Lung microvascular endothelial cell (primary cell): ENCODE measurements around the gene ATP6AP1. TPM values are rescaled to one million over a fixed set of nuclear protein-coding genes. Genes with fewer than 3 reads are reported as not detected.

ENCODE experiments used
- DNase-seq, 2 donors: peaks; one replicate each; pipeline versions ENCODE4 v3.0.0 to v3.0.0-alpha.2; 2010; ENCODE audit warnings: low read depth in 2 of 2
- total RNA-seq: library from RNA; depleted of rRNA; stranded (reverse); fragments of >200 nt; gene quantifications from 2 replicates; pipeline ENCODE4 v1.2.1, GENCODE V29; 2014

ATP6AP1 gene
- total RNA-seq, 1 donor from 2014 or later: 64.3 TPM

GRCh38 chrX:154444755-154445246 is 16.3 kb downstream of the ATP6AP1 start:
- no peak for DNase-seq

DNA sequence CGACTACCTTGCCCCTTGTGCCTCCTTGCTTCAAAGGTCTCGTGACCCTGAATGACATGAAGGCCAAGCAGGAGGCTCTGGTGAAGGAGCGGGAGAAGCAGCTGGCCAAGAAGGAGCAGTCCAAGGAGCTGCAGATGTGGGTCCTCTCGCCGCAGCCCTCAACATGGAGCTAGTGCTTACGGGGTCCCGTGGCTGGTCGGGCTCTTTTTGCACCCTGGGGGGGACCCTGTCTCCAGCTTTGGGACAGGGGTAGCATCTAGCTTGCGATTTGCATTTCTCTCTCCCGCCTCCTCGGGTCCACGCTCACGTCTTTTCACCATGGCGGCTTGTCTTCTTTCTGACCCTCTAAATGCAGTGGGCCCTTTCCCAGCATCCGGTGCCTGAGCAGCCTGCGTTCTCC is 17.3 kb downstream of the ATP6AP1 start:
- no peak for DNase-seq

- no peak for DNase-seq
Measured at GRCh38 chrX:154446430-154446829, 18.0 kb downstream of the ATP6AP1 start.

DNA sequence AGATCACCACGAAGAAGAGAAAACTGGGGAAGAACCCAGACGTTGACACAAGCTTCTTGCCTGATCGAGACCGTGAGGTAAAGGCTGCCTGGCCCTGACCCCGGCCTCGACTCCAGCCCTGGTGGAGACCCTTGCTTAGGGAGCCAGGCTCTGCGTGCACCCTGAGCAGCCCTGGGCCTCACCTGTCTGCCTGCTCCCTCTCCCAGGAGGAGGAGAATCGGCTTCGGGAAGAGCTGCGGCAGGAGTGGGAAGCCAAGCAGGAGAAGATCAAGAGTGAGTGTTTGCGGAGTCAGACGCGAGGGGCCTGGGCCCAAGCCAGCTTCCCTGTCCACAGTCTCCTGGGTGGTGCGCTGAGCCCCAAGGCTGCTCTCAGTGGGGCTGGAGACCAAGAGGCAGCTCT is 20.0 kb downstream of the ATP6AP1 start:
- no peak for DNase-seq

DNA sequence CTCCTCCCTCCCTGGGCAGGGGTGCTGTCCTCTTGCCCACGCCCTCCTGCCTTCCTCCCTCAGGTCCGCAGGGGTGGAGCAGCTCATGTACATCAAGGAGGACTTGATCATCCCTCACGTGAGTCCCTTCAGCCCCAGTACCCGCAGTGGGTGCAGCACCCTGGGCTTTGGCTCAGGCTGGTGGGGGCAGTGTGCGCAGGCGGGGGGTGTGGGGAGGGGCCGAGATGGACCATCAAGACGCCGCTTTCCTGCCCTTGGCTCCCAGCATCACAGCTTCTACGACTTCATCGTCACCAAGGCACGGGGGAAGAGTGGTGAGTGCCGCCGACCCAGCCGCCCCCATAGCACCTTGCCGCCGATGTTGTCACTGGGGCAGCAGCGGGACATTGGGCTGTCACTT is 21.1 kb downstream of the ATP6AP1 start:
- DNase-seq: no peak

GRCh38 chrX:154450312-154450711 is 21.8 kb downstream of the ATP6AP1 start:
- DNase-seq: no peak

GRCh38 chrX:154452823-154453222 is 24.3 kb downstream of the ATP6AP1 start:
- no peak for DNase-seq

DNA sequence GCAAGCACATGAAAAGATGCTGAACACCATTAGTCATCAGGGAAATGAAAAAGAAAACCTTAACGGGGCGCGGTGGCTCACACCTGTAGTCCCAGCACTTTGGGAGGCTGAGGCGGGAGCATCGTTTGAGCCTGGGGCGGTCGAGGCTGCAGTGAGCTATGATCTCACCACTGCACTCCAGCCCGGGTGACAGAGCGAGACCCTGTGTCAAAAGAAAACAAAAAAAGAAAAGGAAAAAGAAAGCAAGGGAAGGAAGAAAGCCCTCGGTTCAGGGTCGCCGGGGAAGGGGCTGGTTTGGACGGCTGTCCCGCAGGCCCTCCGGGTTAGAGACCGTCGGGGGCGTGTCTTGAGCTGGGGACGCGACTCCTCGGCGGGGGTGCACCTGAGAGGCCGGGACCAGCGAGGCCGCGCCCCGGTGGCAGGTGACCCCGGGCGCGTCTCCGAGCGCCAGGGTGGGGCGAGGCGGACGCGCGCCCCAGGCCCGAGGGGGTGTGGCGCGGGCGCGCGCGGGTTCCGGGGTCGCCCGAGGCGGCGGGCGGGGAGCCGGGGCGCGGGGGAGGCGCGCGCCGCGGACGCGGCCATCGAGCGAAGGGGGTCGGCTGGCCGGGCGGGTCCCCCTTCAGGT is 29.1 kb downstream of the ATP6AP1 start:
- DNase-seq: no peak

- DNase-seq: peak; percentile 26 to 51
Measured at GRCh38 chrX:154458116-154458953, 29.9 kb downstream of the ATP6AP1 start, which contains the start of gene PLXNA3. Gene PLXNA3, plus strand, starts transcription at chrX:154458281. Its CDS starts 1,903 bp downstream, at chrX:154460184.

DNA sequence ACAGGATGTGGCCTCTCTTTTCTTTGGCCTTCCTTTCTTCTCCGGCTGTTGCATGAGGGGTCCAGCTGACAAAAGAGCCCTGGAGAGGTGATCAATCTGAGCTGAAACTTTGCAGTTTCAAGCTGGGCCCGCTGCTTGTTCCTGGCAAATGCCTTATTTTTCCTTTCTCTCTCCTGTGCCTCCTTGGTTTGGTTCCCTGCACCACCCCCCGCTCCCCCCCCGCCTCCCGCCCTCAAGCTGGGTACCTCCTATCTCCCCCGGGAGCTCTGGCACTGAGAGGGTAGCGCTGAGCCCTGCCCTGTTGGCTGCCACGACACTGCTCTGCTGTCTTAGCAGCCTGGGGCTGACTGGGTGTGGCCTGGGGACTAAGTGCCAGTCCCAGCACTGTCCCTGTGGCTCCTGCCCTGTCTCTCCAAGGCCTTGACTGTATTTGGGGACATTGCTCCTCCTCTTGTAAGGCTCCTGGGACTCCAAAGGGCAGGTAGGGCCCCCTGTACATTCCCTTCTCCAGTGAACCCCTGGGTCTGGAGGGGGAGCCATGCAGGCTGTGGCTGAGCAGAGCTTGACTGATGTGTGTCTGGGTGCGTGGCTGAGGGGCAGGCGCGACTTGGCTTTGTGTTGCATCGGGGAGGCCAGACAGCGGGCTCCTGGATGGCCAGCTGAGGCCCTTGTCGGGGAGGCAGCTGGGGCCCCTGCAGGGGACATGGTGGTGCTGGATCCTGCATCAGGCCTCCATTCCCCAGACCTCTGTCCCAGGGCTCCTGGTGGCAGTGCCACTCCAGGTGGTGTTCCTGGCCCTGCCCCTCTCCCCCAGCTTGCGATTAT is 30.7 kb downstream of the ATP6AP1 start:
- no peak for DNase-seq

GRCh38 chrX:154459832-154460231 is 31.4 kb downstream of the ATP6AP1 start:
- no peak for DNase-seq

- no peak for DNase-seq
Measured at GRCh38 chrX:154460326-154460725, 31.8 kb downstream of the ATP6AP1 start.

DNA sequence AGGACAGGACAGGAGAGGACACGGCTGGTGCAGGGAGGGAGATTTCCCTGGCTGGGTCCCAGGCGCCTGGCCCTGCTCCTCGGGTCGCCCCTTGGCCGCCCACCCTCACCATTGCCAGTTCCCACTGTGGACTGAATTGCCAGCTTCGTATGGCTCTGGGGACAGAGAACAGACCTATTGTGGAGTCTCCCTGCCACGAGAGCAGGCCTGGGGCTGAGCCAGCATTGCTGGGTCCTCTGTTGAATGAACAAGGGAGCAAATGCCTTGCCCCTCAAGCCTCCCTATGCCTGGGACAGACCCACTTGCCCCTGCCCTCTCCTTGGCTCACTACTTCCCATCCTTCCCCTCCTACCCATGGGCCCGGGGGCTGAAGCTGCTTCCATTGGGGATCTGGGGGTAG is 33.9 kb downstream of the ATP6AP1 start:
- DNase-seq: no peak

- no peak for DNase-seq
Measured at GRCh38 chrX:154463611-154464220, 35.2 kb downstream of the ATP6AP1 start.

GRCh38 chrX:154464806-154465365 is 36.4 kb downstream of the ATP6AP1 start:
- DNase-seq: no peak

GRCh38 chrX:154465601-154466000 is 37.1 kb downstream of the ATP6AP1 start:
- no peak for DNase-seq

DNA sequence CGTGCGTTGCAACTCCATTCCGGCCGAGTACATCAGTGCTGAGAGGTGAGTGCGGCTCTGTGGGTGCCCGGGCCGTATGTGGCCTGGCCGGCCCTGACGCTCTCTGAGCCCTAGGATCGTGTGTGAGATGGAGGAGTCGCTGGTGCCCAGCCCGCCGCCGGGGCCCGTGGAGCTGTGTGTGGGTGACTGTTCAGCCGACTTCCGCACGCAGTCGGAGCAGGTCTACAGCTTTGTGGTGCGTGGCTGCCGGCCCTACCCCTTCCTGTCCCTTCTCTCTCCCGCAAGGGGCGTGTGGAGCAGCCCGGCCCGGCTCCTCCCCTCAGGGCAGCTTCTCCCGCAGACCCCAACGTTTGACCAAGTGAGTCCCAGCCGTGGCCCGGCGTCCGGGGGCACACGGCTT is 37.6 kb downstream of the ATP6AP1 start:
- no peak for DNase-seq

DNA sequence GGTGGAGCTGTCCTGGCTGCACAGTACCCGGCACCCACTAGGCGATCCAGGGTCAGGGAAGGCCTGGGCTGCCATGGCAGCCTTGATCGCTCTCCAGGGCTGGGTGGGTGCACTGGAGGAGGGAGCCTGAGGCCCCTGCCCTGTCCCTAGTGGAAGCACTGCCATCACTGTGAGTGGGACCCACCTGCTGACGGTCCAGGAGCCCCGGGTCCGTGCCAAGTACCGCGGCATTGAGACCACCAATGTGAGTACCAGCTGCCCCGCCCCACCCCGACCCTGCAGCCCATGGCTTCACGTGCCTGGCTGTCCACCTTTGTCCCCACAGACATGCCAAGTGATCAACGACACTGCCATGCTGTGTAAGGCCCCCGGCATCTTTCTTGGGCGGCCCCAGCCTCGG is 38.4 kb downstream of the ATP6AP1 start:
- no peak for DNase-seq

DNA sequence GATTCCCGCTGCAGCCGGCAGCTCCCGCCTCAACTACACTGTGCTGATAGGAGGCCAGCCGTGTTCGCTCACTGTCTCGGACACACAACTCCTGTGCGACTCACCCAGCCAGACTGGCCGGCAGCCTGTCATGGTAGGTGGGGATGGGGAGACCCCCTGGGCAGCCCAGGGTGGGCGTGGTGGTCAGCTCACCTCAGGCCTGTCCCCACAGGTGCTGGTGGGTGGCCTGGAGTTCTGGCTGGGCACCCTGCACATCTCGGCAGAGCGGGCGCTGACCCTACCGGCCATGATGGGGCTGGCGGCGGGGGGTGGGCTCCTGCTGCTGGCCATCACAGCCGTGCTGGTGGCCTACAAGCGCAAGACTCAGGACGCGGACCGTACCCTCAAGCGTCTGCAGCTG is 39.1 kb downstream of the ATP6AP1 start:
- DNase-seq: no peak

GRCh38 chrX:154468217-154468616 is 39.7 kb downstream of the ATP6AP1 start:
- no peak for DNase-seq

- no peak for DNase-seq
Measured at GRCh38 chrX:154469114-154469513, 40.6 kb downstream of the ATP6AP1 start.
